A549 (cell line): Measurements from ENCODE around the gene L3MBTL2.

Experiments used
- BHLHE40 ChIP-seq: IDR thresholded peaks from 2 replicates; pipeline ENCODE4 v1.6.1; 2012; ENCODE audit warnings: low read depth, low read length, inconsistent platforms
- CEBPB ChIP-seq, 2 experiments: fragments of >200 bp in 1 of 2; sonication (Bioruptor Twin) in 1 of 2; formaldehyde crosslinking in 1 of 2; IDR thresholded peaks; 2 replicates each; pipeline ENCODE4 v1.6.1; 2012 to 2016
- POLR2A ChIP-seq: IDR thresholded peaks from 2 replicates; pipeline ENCODE4 v1.6.1; 2012; ENCODE audit warnings: mild to moderate bottlenecking, low read length
- RAD21 ChIP-seq, 2 experiments: fragments of >200 bp in 1 of 2; sonication (Bioruptor Twin) in 1 of 2; formaldehyde crosslinking in 1 of 2; IDR thresholded peaks in 1 of 2; conservative IDR thresholded peaks in 1 of 2; 2 replicates in 1 of 2; 3 replicates in 1 of 2; pipeline ENCODE4 v1.6.1; 2012 to 2018; ENCODE audit warnings: inconsistent platforms in 1 of 2
- RARB ChIP-seq: fragments of 250-450 bp; sonication (Bioruptor Pico); IDR thresholded peaks from 2 replicates; pipeline ENCODE4 v1.8.0; 2021; ENCODE audit warnings: mild to moderate bottlenecking, moderate library complexity
- RNF2 ChIP-seq: fragments of 200-600 bp; sonication (generic); IDR thresholded peaks from 2 replicates; pipeline ENCODE4 v1.6.1; 2016; ENCODE audit warnings: low read depth, mild to moderate bottlenecking, antibody characterized with exemption, moderate library complexity, borderline replicate concordance
- SMC3 ChIP-seq: fragments of >200 bp; sonication (Bioruptor Twin); formaldehyde crosslinking; IDR thresholded peaks from 3 replicates; pipeline ENCODE4 v1.6.1; 2018; ENCODE audit warnings: inconsistent platforms
- TF ChIP-seq, protein P1 (sequence below): fragments of 150-350 bp; IDR thresholded peaks from 2 replicates; pipeline ENCODE4 v1.6.1; 2014; ENCODE audit warnings: low read depth, mild to moderate bottlenecking, low read length
- TF ChIP-seq, protein P2 (sequence below): fragments of >200 bp; sonication (Bioruptor Twin); formaldehyde crosslinking; IDR thresholded peaks from 3 replicates; pipeline ENCODE4 v1.5.1; 2016
- TF ChIP-seq, protein P3 (sequence below): fragments of 450-650 bp; IDR thresholded peaks from 2 replicates; pipeline ENCODE4 v1.6.1; 2014; ENCODE audit warnings: antibody characterized with exemption
- TF ChIP-seq, protein P4 (sequence below): fragments of 200-600 bp; sonication (generic); IDR thresholded peaks from 2 replicates; pipeline ENCODE4 v1.6.1; 2016; ENCODE audit warnings: antibody characterized with exemption, mild to moderate bottlenecking, moderate library complexity

DNA sequence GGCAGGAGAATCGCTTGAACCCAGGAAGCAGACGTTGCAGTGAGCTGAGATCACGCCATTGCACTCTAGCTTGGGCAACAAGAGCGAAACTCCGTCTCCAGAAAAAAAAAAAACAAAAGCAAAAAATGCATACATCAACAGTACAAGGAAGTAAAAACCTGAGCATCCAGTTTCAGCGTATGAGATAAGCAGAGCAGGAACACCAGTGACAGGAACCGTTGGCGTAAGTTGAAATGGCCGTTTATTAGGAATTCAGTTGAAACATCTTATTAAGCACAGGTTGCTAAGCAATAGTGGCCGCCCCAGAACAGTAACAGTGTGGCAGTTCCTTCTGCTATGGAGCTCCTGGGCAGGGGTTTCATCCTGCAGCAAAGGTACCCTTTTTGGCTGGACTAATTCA is 4.0 kb upstream of the L3MBTL2 start:
- TF ChIP-seq POLR2A (no peak), CEBPB (IDR thresholded peaks at IDR 0.05) (no peak), RAD21 (conservative IDR thresholded peaks at IDR 0.05 in 1 of 2, IDR thresholded peaks at IDR 0.05 in 1 of 2) (no peak), RARB (CRISPR knock-in tag) (no peak), BHLHE40 (no peak), RNF2 (no peak), SMC3 (no peak)
- TF ChIP-seq, protein P1, sequence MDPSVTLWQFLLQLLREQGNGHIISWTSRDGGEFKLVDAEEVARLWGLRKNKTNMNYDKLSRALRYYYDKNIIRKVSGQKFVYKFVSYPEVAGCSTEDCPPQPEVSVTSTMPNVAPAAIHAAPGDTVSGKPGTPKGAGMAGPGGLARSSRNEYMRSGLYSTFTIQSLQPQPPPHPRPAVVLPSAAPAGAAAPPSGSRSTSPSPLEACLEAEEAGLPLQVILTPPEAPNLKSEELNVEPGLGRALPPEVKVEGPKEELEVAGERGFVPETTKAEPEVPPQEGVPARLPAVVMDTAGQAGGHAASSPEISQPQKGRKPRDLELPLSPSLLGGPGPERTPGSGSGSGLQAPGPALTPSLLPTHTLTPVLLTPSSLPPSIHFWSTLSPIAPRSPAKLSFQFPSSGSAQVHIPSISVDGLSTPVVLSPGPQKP = no peak
- TF ChIP-seq, protein P2, sequence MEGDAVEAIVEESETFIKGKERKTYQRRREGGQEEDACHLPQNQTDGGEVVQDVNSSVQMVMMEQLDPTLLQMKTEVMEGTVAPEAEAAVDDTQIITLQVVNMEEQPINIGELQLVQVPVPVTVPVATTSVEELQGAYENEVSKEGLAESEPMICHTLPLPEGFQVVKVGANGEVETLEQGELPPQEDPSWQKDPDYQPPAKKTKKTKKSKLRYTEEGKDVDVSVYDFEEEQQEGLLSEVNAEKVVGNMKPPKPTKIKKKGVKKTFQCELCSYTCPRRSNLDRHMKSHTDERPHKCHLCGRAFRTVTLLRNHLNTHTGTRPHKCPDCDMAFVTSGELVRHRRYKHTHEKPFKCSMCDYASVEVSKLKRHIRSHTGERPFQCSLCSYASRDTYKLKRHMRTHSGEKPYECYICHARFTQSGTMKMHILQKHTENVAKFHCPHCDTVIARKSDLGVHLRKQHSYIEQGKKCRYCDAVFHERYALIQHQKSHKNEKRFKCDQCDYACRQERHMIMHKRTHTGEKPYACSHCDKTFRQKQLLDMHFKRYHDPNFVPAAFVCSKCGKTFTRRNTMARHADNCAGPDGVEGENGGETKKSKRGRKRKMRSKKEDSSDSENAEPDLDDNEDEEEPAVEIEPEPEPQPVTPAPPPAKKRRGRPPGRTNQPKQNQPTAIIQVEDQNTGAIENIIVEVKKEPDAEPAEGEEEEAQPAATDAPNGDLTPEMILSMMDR = no peak
- TF ChIP-seq, protein P3, sequence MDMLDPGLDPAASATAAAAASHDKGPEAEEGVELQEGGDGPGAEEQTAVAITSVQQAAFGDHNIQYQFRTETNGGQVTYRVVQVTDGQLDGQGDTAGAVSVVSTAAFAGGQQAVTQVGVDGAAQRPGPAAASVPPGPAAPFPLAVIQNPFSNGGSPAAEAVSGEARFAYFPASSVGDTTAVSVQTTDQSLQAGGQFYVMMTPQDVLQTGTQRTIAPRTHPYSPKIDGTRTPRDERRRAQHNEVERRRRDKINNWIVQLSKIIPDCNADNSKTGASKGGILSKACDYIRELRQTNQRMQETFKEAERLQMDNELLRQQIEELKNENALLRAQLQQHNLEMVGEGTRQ = no peak
- TF ChIP-seq, protein P4, sequence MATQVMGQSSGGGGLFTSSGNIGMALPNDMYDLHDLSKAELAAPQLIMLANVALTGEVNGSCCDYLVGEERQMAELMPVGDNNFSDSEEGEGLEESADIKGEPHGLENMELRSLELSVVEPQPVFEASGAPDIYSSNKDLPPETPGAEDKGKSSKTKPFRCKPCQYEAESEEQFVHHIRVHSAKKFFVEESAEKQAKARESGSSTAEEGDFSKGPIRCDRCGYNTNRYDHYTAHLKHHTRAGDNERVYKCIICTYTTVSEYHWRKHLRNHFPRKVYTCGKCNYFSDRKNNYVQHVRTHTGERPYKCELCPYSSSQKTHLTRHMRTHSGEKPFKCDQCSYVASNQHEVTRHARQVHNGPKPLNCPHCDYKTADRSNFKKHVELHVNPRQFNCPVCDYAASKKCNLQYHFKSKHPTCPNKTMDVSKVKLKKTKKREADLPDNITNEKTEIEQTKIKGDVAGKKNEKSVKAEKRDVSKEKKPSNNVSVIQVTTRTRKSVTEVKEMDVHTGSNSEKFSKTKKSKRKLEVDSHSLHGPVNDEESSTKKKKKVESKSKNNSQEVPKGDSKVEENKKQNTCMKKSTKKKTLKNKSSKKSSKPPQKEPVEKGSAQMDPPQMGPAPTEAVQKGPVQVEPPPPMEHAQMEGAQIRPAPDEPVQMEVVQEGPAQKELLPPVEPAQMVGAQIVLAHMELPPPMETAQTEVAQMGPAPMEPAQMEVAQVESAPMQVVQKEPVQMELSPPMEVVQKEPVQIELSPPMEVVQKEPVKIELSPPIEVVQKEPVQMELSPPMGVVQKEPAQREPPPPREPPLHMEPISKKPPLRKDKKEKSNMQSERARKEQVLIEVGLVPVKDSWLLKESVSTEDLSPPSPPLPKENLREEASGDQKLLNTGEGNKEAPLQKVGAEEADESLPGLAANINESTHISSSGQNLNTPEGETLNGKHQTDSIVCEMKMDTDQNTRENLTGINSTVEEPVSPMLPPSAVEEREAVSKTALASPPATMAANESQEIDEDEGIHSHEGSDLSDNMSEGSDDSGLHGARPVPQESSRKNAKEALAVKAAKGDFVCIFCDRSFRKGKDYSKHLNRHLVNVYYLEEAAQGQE = no peak
